ENCODE measurements around the gene PTPN12.

DNA sequence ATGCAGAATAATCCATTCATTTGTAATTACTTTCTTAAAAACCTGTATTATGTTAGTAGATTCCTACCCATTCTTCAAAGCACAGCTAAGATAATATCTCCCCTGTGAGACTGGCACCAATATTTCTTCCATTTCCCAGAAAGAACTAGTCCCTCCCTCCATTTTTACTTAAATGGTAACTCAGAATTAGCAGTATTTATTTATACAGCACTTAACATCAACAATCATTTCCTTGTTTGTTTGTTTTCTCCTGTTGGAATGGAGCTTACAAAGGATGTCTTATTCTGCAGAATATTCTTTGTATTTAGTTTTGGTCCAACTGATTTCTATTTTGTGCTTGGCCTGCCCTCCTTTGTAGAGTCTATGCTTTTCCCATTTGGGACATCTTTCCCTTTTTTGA is 32.1 kb upstream of the PTPN12 start:
- TF ChIP-seq, protein P1, sequence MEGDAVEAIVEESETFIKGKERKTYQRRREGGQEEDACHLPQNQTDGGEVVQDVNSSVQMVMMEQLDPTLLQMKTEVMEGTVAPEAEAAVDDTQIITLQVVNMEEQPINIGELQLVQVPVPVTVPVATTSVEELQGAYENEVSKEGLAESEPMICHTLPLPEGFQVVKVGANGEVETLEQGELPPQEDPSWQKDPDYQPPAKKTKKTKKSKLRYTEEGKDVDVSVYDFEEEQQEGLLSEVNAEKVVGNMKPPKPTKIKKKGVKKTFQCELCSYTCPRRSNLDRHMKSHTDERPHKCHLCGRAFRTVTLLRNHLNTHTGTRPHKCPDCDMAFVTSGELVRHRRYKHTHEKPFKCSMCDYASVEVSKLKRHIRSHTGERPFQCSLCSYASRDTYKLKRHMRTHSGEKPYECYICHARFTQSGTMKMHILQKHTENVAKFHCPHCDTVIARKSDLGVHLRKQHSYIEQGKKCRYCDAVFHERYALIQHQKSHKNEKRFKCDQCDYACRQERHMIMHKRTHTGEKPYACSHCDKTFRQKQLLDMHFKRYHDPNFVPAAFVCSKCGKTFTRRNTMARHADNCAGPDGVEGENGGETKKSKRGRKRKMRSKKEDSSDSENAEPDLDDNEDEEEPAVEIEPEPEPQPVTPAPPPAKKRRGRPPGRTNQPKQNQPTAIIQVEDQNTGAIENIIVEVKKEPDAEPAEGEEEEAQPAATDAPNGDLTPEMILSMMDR (conservative IDR thresholded peaks at IDR 0.05 in 1 of 2, IDR thresholded peaks at IDR 0.05 in 1 of 2; ENCODE audit: low read depth in 1 of 2, low read length in 2 of 2) = no peak
- TF ChIP-seq EZH2 (IDR thresholded peaks at IDR 0.05; ENCODE audit: low read length, missing control alignments) = no peak
